ENCODE measurements around the gene LARP6.

DNA sequence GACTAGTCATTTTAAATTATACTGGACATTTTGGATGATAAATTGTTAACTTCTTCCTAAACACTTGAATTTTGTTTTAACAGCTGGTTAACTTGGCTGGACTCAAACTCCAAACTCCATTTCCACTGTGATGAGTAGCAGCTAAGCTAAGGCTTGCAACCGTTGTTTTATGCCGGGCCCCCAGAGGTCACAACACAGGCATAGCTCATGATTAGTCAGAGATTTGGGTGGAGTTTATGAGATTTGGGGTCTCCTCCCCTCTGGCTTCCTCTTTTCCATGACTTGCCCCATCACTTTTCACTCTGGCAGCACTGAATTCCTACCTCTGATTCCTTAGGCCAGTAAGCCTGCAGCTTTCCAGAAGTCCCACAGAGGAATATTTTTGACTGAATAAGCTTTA is 25.4 kb upstream of the LARP6 start:
- no peak for TF ChIP-seq CHD2 (IDR thresholded peaks at IDR 0.05; ENCODE audit: low read length, partially characterized antibody)
- no peak for TF ChIP-seq SMC3 (IDR thresholded peaks at IDR 0.05)
- TF ChIP-seq, protein P1, sequence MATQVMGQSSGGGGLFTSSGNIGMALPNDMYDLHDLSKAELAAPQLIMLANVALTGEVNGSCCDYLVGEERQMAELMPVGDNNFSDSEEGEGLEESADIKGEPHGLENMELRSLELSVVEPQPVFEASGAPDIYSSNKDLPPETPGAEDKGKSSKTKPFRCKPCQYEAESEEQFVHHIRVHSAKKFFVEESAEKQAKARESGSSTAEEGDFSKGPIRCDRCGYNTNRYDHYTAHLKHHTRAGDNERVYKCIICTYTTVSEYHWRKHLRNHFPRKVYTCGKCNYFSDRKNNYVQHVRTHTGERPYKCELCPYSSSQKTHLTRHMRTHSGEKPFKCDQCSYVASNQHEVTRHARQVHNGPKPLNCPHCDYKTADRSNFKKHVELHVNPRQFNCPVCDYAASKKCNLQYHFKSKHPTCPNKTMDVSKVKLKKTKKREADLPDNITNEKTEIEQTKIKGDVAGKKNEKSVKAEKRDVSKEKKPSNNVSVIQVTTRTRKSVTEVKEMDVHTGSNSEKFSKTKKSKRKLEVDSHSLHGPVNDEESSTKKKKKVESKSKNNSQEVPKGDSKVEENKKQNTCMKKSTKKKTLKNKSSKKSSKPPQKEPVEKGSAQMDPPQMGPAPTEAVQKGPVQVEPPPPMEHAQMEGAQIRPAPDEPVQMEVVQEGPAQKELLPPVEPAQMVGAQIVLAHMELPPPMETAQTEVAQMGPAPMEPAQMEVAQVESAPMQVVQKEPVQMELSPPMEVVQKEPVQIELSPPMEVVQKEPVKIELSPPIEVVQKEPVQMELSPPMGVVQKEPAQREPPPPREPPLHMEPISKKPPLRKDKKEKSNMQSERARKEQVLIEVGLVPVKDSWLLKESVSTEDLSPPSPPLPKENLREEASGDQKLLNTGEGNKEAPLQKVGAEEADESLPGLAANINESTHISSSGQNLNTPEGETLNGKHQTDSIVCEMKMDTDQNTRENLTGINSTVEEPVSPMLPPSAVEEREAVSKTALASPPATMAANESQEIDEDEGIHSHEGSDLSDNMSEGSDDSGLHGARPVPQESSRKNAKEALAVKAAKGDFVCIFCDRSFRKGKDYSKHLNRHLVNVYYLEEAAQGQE (IDR thresholded peaks at IDR 0.05), result no peak
- no peak for TF ChIP-seq RNF2 (IDR thresholded peaks at IDR 0.05; ENCODE audit: borderline replicate concordance, low read depth)
- TF ChIP-seq CTCF (IDR thresholded peaks at IDR 0.05), result no peak
- TF ChIP-seq POLR2A (IDR thresholded peaks at IDR 0.05; ENCODE audit: low read length), result no peak
- no peak for TF ChIP-seq HOXA7 (CRISPR knock-in tag; IDR thresholded peaks at IDR 0.05)
- no peak for TF ChIP-seq KDM1A (IDR thresholded peaks at IDR 0.05; ENCODE audit: low read depth)
- TF ChIP-seq, protein P2, sequence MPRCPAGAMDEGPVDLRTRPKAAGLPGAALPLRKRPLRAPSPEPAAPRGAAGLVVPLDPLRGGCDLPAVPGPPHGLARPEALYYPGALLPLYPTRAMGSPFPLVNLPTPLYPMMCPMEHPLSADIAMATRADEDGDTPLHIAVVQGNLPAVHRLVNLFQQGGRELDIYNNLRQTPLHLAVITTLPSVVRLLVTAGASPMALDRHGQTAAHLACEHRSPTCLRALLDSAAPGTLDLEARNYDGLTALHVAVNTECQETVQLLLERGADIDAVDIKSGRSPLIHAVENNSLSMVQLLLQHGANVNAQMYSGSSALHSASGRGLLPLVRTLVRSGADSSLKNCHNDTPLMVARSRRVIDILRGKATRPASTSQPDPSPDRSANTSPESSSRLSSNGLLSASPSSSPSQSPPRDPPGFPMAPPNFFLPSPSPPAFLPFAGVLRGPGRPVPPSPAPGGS (IDR thresholded peaks at IDR 0.05), result no peak
- no peak for TF ChIP-seq EP300 (IDR thresholded peaks at IDR 0.05)
- TF ChIP-seq EHF (CRISPR knock-in tag; IDR thresholded peaks at IDR 0.05), result no peak
- TF ChIP-seq USF2 (IDR thresholded peaks at IDR 0.05), result no peak
